Ascending aorta (tissue), 2 donors: ENCODE data around the gene SNX2. TPM values are rescaled to one million over a fixed set of nuclear protein-coding genes. Genes with fewer than 3 reads are reported as not detected.
A peak's percentile ranks its signal among the peaks of the same experiment; 100 is the strongest.
"Not testable (repeated sequence)": the region's sequence is repeated elsewhere in the genome, so short reads cannot be mapped to it uniquely, and the experiment has no call there.

Experiments used
- DNase-seq, 2 donors: peaks; one replicate each; pipeline ENCODE4 v3.0.0-alpha.2; 2019; ENCODE audit warnings: low spot score in 2 of 2
- H3K27ac ChIP-seq, 2 donors: fragments of 200-600 bp; sonication (generic); one replicate each; pipeline ENCODE4 v1.5.1; 2016 to 2017; ENCODE audit warnings: mild to moderate bottlenecking in 1 of 2
- H3K27me3 ChIP-seq: fragments of 200-600 bp; sonication (generic); one replicate; pipeline ENCODE4 v1.5.1; 2017
- H3K36me3 ChIP-seq, 2 donors: fragments of 200-600 bp; sonication (generic); one replicate each; pipeline ENCODE4 v1.5.1; 2016
- H3K4me1 ChIP-seq, 2 donors: fragments of 200-600 bp; sonication (generic); one replicate each; pipeline ENCODE4 v1.5.1; 2016 to 2017; ENCODE audit warnings: mild to moderate bottlenecking in 1 of 2
- H3K4me3 ChIP-seq, 2 donors: fragments of 200-600 bp; sonication (generic); one replicate each; pipeline ENCODE4 v1.5.1; 2016 to 2017; ENCODE audit warnings: mild to moderate bottlenecking in 1 of 2
- H3K9me3 ChIP-seq, 2 donors: fragments of 200-600 bp; sonication (generic); one replicate each; pipeline ENCODE4 v1.5.1; 2016
- intact Hi-C: fragments of 100-400 bp; cut with DNase I; formaldehyde crosslinking; loops from one replicate; pipeline ENCODE4 v1.15.1; 2023
- total RNA-seq: library from RNA; depleted of rRNA; stranded (reverse); fragments of >200 nt; gene quantifications from one replicate; pipeline ENCODE4 v1.1.0, GENCODE V29; 2016
- TF ChIP-seq, protein P1 (sequence below), 3 experiments: fragments of 200-600 bp in 2 of 3; fragments of 450-650 bp in 1 of 3; sonication (generic) in 2 of 3; IDR thresholded peaks; one replicate each; pipeline ENCODE4 v1.5.1; 2016 to 2019; ENCODE audit warnings: antibody characterized with exemption in 3 of 3, mild to moderate bottlenecking in 1 of 3, moderate library complexity in 1 of 3

Gene SNX2
- total RNA-seq, 1 donor from 2014 or later, result 15.6 TPM

DNA sequence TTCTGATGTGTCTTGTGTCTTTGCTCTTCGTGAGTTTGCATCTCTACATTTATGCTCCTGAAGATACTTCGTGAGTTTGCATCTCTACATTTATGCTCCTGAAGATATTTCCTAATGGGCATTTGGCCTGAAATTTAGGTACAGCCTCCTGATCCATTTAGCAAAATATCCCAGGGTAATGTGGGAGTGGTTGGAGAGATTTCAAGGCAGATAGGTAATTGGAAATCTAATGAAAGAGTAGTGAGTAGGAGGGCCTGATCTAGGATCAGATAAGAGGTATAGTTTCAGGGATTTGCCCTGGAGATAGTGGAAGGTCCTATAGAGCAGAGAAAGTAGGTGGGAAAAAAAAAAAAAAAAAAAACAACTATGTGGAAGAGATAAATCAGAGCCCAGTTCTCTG, 14.6 kb upstream of the SNX2 start:
- TF ChIP-seq, protein P1, sequence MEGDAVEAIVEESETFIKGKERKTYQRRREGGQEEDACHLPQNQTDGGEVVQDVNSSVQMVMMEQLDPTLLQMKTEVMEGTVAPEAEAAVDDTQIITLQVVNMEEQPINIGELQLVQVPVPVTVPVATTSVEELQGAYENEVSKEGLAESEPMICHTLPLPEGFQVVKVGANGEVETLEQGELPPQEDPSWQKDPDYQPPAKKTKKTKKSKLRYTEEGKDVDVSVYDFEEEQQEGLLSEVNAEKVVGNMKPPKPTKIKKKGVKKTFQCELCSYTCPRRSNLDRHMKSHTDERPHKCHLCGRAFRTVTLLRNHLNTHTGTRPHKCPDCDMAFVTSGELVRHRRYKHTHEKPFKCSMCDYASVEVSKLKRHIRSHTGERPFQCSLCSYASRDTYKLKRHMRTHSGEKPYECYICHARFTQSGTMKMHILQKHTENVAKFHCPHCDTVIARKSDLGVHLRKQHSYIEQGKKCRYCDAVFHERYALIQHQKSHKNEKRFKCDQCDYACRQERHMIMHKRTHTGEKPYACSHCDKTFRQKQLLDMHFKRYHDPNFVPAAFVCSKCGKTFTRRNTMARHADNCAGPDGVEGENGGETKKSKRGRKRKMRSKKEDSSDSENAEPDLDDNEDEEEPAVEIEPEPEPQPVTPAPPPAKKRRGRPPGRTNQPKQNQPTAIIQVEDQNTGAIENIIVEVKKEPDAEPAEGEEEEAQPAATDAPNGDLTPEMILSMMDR (IDR thresholded peaks at IDR 0.05), result no peak
- no peaks in the 10 kb centered on the region for H3K9me3 ChIP-seq
- no peaks in the 10 kb centered on the region for H3K4me1 ChIP-seq
- no peaks in the 10 kb centered on the region for H3K27me3 ChIP-seq
- no peak overlapping the region for H3K4me3 ChIP-seq
- intact Hi-C loops, result no loop called here
- H3K27ac ChIP-seq, result no peak overlapping the region
- no peak for DNase-seq
- no peaks in the 10 kb centered on the region for H3K36me3 ChIP-seq

GRCh38 chr5:122761115-122761514, 13.8 kb upstream of the SNX2 start:
- Histone ChIP-seq H3K9me3 (no peaks in the 10 kb centered on the region), H3K36me3 (no peaks in the 10 kb centered on the region), H3K27me3 (no peaks in the 10 kb centered on the region), H3K4me1 (no peaks in the 10 kb centered on the region), H3K4me3 (no peak overlapping the region), H3K27ac (no peak overlapping the region)
- TF ChIP-seq, protein P1 (IDR thresholded peaks at IDR 0.05), result no peak
- no peak for DNase-seq
- intact Hi-C loops, result no loop called here

- H3K4me3 ChIP-seq, H3K4me1 ChIP-seq, H3K27me3 ChIP-seq, intact Hi-C loops, DNase-seq, H3K36me3 ChIP-seq, H3K9me3 ChIP-seq, H3K27ac ChIP-seq: not testable (repeated sequence)
These were observed 13.0 kb upstream of the SNX2 start for GRCh38 chr5:122761896-122762295.

- TF ChIP-seq, protein P1 (IDR thresholded peaks at IDR 0.05), result no peak
- H3K27ac ChIP-seq, result no peak overlapping the region
- H3K9me3 ChIP-seq, result no peaks in the 10 kb centered on the region
- no peak overlapping the region for H3K4me3 ChIP-seq
- no peaks in the 10 kb centered on the region for H3K27me3 ChIP-seq
- no peak for DNase-seq
- intact Hi-C loops, result no loop called here
- H3K4me1 ChIP-seq, result no peaks in the 10 kb centered on the region
- no peaks in the 10 kb centered on the region for H3K36me3 ChIP-seq
These were observed 8.8 kb upstream of the SNX2 start for GRCh38 chr5:122766130-122766529.

DNA sequence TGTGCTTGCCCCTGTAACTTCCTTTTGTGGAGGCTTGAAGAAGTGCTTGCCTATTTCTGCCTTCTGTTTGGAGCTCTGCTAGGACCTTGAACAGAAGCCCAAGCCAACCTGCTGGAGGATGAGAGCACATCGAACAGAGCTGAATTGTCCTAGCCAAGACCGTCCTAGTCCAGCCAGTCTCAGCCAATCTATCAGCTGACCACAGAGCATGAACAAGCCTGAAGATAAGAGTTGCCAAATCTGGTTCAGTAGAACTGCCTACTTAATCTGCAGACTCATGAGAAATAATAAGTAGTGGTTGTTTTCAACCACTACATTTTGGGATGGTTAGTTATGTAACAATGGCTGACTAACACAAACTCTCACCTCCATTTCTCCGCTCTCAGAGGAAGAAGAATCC, 4.4 kb upstream of the SNX2 start:
- H3K9me3 ChIP-seq, result no peaks in the 10 kb centered on the region
- no peak overlapping the region for H3K27ac ChIP-seq
- TF ChIP-seq, protein P1 (IDR thresholded peaks at IDR 0.05), result no peak
- H3K4me3 ChIP-seq, result no peak overlapping the region
- no peaks in the 10 kb centered on the region for H3K27me3 ChIP-seq
- peaks cover 0 to 3% of the 10 kb centered on the region in 2 donors for H3K4me1 ChIP-seq
- DNase-seq, result no peak
- H3K36me3 ChIP-seq, result no peaks in the 10 kb centered on the region
- intact Hi-C loops, result loop anchor here (5.0 to 10.0 kb wide), 2 partner anchors 268 to 744 kb away; partner anchors contain the start of gene CSNK1G3

- TF ChIP-seq, protein P1 (IDR thresholded peaks at IDR 0.05), result no peak
- Histone ChIP-seq H3K27ac (peak overlapping the region in 1 of 2 donors; percentile 68), H3K9me3 (no peaks in the 10 kb centered on the region), H3K27me3 (no peaks in the 10 kb centered on the region), H3K4me3 (no peak overlapping the region), H3K4me1 (peaks cover 0 to 15% of the 10 kb centered on the region in 2 donors), H3K36me3 (no peaks in the 10 kb centered on the region)
- no peak for DNase-seq
- intact Hi-C loops, result loop anchor here (5.0 to 10.0 kb wide), 2 partner anchors 270 to 742 kb away; partner anchors contain the start of gene CSNK1G3
These were observed 2.4 kb upstream of the SNX2 start for GRCh38 chr5:122772446-122772845.
